SK-N-MC (cell line): ENCODE measurements around the gene ZBED4.

Experiments used
- EZH2 ChIP-seq: fragments of 200-600 bp; sonication (generic); IDR thresholded peaks from one replicate; pipeline ENCODE4 v1.6.1; 2017; ENCODE audit warnings: antibody characterized with exemption
- FOXP2 ChIP-seq: optimal IDR thresholded peaks from 2 replicates; pipeline ENCODE3; 2011; ENCODE audit warnings: mild to moderate bottlenecking, moderate library complexity; ENCODE audit not compliant: insufficient read depth; ENCODE audit errors: extremely low read length, control extremely low read depth
- POLR2AphosphoS5 ChIP-seq: IDR thresholded peaks from 2 replicates; pipeline ENCODE4 v1.6.1; 2012; ENCODE audit warnings: mild to moderate bottlenecking, low read depth, low read length, borderline replicate concordance

DNA sequence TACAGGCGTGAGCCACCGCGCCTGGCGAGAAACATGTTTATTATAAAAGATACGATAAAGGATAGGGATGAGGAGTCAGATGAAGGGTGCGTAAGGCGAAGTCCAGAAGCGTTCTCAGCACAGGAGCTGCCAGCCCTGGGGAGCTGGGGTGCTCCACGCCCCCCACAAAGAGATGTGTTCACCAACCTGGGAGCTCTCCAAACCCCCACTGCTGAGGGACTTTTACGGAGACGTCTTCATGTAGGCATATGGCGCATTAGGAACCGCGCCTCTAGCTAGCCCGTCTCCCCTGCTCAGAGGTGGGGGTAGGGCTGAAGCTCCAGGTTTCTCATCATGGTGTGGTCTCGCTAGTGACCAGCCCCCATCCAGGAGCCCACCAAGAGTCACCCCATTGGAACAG is 8.4 kb upstream of the ZBED4 start:
- TF ChIP-seq EZH2 (no peak), POLR2AphosphoS5 (no peak), FOXP2 (no peak)
